ENCODE results near the gene PLOD2.

DNA sequence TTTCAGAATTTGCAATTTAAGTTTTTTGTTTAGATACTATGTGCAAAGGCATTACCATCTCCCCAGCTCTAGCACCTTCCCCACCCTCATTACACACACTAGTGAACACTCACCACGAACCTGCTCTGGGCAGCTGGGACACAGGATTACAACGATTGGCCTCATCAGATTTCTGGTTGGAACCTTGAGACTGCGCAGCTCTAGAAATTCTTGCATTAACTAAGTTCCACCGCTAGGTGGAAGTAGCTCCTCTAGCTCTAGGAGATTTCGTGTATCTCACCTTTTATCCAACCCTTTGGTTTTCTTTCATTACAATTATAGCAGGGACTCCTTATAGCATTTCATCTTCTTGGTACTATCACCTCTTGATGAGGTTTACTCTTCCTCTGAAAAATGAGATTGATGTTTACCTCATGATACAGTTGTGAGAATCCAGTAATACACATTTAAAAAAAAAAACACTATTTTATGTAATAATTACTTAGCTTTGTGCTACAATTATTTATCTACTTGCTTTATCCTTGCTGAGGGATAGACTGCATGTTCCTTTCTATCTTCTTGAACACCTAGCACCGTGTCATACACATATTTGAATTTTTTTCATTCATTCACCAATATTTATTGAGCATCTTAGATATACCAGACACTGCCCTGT lies 28.7 kb upstream of the PLOD2 start:
- TF ChIP-seq, protein P1, sequence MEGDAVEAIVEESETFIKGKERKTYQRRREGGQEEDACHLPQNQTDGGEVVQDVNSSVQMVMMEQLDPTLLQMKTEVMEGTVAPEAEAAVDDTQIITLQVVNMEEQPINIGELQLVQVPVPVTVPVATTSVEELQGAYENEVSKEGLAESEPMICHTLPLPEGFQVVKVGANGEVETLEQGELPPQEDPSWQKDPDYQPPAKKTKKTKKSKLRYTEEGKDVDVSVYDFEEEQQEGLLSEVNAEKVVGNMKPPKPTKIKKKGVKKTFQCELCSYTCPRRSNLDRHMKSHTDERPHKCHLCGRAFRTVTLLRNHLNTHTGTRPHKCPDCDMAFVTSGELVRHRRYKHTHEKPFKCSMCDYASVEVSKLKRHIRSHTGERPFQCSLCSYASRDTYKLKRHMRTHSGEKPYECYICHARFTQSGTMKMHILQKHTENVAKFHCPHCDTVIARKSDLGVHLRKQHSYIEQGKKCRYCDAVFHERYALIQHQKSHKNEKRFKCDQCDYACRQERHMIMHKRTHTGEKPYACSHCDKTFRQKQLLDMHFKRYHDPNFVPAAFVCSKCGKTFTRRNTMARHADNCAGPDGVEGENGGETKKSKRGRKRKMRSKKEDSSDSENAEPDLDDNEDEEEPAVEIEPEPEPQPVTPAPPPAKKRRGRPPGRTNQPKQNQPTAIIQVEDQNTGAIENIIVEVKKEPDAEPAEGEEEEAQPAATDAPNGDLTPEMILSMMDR (IDR thresholded peaks at IDR 0.05) = peak; percentile 75
- no peak for TF ChIP-seq EZH2phosphoT487 (IDR thresholded peaks at IDR 0.05)
- no peak for TF ChIP-seq EZH2 (IDR thresholded peaks at IDR 0.05)
